ENCODE data around the gene ACP2. TPM values are rescaled to one million over a fixed set of nuclear protein-coding genes. Genes with fewer than 3 reads are reported as not detected.

ACP2 gene
- total RNA-seq, 2 experiments from 2014 or later, result 16.8 to 17.2 TPM

- CTCF ChIA-PET, result interaction anchor here (0.6 to 2.9 kb wide), 8 partner anchors 14 to 61 kb away, joined by 3 to 14 read pairs (median 6); partner anchors contain the start of genes ACP2, ARFGAP2, DDB2 and MADD
- H3K27me3 ChIP-seq (ENCODE audit: control insufficient read depth in 1 of 2, insufficient read depth in 2 of 2, low read length in 2 of 2), result no peaks in the 10 kb centered on the region
- peak in 8 of 14 experiments; percentile 9 to 69 (median 22) for DNase-seq
- Mint-ChIP-seq H3K36me3 (ENCODE audit: low read depth) (peaks cover 46% of the 10 kb centered on the region), H3K4me1 (ENCODE audit: low read depth) (peaks cover 29% of the 10 kb centered on the region), H3K4me3 (peak overlapping the region; percentile 80), H3K27me3 (no peaks in the 10 kb centered on the region), H3K27ac (peak overlapping the region; percentile 94), H3K9me3 (no peaks in the 10 kb centered on the region)
- peak overlapping the region; percentile 10 for H3K4me3 ChIP-seq (ENCODE audit: low read length)
- POLR2A ChIA-PET, result interaction anchor here (0.8 to 6.0 kb wide), 7 partner anchors 14 to 178 kb away, joined by 3 to 51 read pairs (median 7); partner anchors contain the start of genes ACP2, ARFGAP2, DDB2 and MADD
- peaks cover 24% of the 10 kb centered on the region for H3K4me1 ChIP-seq (ENCODE audit: insufficient read depth, low read length)
- ATAC-seq (ENCODE audit: poor library complexity), result no peak
- intact Hi-C loops (cut with DNase I, micrococcal nuclease), result loop anchor here (1.0 to 5.0 kb wide), 4 partner anchors 17 to 38 kb away; partner anchors contain the start of gene MADD (in 1 of the 2)
- TF ChIP-seq, protein P1, sequence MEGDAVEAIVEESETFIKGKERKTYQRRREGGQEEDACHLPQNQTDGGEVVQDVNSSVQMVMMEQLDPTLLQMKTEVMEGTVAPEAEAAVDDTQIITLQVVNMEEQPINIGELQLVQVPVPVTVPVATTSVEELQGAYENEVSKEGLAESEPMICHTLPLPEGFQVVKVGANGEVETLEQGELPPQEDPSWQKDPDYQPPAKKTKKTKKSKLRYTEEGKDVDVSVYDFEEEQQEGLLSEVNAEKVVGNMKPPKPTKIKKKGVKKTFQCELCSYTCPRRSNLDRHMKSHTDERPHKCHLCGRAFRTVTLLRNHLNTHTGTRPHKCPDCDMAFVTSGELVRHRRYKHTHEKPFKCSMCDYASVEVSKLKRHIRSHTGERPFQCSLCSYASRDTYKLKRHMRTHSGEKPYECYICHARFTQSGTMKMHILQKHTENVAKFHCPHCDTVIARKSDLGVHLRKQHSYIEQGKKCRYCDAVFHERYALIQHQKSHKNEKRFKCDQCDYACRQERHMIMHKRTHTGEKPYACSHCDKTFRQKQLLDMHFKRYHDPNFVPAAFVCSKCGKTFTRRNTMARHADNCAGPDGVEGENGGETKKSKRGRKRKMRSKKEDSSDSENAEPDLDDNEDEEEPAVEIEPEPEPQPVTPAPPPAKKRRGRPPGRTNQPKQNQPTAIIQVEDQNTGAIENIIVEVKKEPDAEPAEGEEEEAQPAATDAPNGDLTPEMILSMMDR (IDR thresholded peaks at IDR 0.05), result peak; percentile 11
- H3K36me3 ChIP-seq (ENCODE audit: insufficient read depth, low read length), result peaks cover 25% of the 10 kb centered on the region
- H3K27ac ChIP-seq (ENCODE audit: low read depth in 1 of 2, low read length in 2 of 2), result peak overlapping the region; percentile 65 to 72
- H3K9me3 ChIP-seq (ENCODE audit: control insufficient read depth in 1 of 2, insufficient read depth in 1 of 2, low read length in 2 of 2), result no peaks in the 10 kb centered on the region
Measured at GRCh38 chr11:47233989-47234668, 14.5 kb downstream of the ACP2 start.

- intact Hi-C loops (cut with DNase I, micrococcal nuclease), result loop anchor here in 1 of 2 experiments (5.0 kb wide), 1 partner anchor 39 kb away; the partner anchor contains the start of gene MADD
- Mint-ChIP-seq H3K36me3 (ENCODE audit: low read depth) (peaks cover 45% of the 10 kb centered on the region), H3K9me3 (no peaks in the 10 kb centered on the region), H3K27ac (peak overlapping the region; percentile 69), H3K27me3 (no peaks in the 10 kb centered on the region), H3K4me3 (no peak overlapping the region), H3K4me1 (ENCODE audit: low read depth) (peaks cover 29% of the 10 kb centered on the region)
- no peak overlapping the region for H3K4me3 ChIP-seq (ENCODE audit: low read length)
- TF ChIP-seq, protein P1 (IDR thresholded peaks at IDR 0.05), result no peak
- ATAC-seq (ENCODE audit: poor library complexity) (no peak), DNase-seq (no peak)
- no peak overlapping the region for H3K27ac ChIP-seq (ENCODE audit: low read depth in 1 of 2, low read length in 2 of 2)
- peaks cover 24% of the 10 kb centered on the region for H3K4me1 ChIP-seq (ENCODE audit: insufficient read depth, low read length)
- peaks cover 19% of the 10 kb centered on the region for H3K36me3 ChIP-seq (ENCODE audit: insufficient read depth, low read length)
- ChIA-PET POLR2A (interaction anchor here (3.6 to 6.0 kb wide), 2 partner anchors 18 to 38 kb away, joined by 19 to 51 read pairs; partner anchors contain the start of genes DDB2 and MADD), CTCF (interaction anchor here (0.9 to 2.9 kb wide), 5 partner anchors 8 to 129 kb away, joined by 3 to 10 read pairs (median 4); partner anchors contain the start of genes ACP2 and ARFGAP2)
- no peaks in the 10 kb centered on the region for H3K9me3 ChIP-seq (ENCODE audit: control insufficient read depth in 1 of 2, insufficient read depth in 1 of 2, low read length in 2 of 2)
- H3K27me3 ChIP-seq (ENCODE audit: control insufficient read depth in 1 of 2, insufficient read depth in 2 of 2, low read length in 2 of 2), result no peaks in the 10 kb centered on the region
Measured at GRCh38 chr11:47233051-47233450, 15.6 kb downstream of the ACP2 start.

DNA sequence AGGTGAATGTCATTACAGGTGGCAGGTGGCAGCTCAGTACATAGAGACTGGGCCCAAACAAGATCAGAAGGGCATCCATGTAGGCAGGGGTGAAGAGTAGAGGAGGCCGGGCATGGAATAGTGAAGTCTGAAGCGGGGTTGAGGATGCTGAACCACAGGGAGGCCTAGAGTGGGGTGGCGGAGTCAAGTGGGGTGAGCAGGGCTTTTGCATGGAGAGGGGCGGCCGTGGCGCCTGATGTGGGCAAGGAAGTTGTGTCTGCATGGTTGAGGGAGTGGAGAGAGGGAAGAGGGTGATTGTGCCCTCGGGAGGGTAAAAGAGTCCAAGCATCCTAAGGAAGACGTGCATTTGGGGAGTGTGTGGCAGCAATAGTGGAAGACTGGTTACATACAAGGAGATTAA is 19.5 kb downstream of the ACP2 start:
- POLR2A ChIA-PET, result no interaction called here
- CTCF ChIA-PET, result interaction anchor here (0.7 kb wide), 1 partner anchor 42 kb away, joined by 3 read pairs; no protein-coding TSS in a partner anchor
- TF ChIP-seq, protein P1 (IDR thresholded peaks at IDR 0.05), result no peak
- Histone ChIP-seq H3K27ac (ENCODE audit: low read depth in 1 of 2, low read length in 2 of 2) (no peak overlapping the region), H3K36me3 (ENCODE audit: insufficient read depth, low read length) (peaks cover 34% of the 10 kb centered on the region), H3K27me3 (ENCODE audit: control insufficient read depth in 1 of 2, insufficient read depth in 2 of 2, low read length in 2 of 2) (no peaks in the 10 kb centered on the region), H3K9me3 (ENCODE audit: control insufficient read depth in 1 of 2, insufficient read depth in 1 of 2, low read length in 2 of 2) (no peaks in the 10 kb centered on the region), H3K4me3 (ENCODE audit: low read length) (no peak overlapping the region), H3K4me1 (ENCODE audit: insufficient read depth, low read length) (peaks cover 5% of the 10 kb centered on the region)
- peaks cover 9% of the 10 kb centered on the region for H3K4me1 Mint-ChIP-seq (ENCODE audit: low read depth)
- H3K9me3 Mint-ChIP-seq, result no peaks in the 10 kb centered on the region
- no peak overlapping the region for H3K27ac Mint-ChIP-seq
- no peak for ATAC-seq (ENCODE audit: poor library complexity)
- intact Hi-C loops (cut with DNase I, micrococcal nuclease), result no loop called here
- H3K4me3 Mint-ChIP-seq, result no peak overlapping the region
- no peak for DNase-seq
- H3K27me3 Mint-ChIP-seq, result no peaks in the 10 kb centered on the region
- peaks cover 53% of the 10 kb centered on the region for H3K36me3 Mint-ChIP-seq (ENCODE audit: low read depth)
